ENCODE data around the gene CDK6.

DNA sequence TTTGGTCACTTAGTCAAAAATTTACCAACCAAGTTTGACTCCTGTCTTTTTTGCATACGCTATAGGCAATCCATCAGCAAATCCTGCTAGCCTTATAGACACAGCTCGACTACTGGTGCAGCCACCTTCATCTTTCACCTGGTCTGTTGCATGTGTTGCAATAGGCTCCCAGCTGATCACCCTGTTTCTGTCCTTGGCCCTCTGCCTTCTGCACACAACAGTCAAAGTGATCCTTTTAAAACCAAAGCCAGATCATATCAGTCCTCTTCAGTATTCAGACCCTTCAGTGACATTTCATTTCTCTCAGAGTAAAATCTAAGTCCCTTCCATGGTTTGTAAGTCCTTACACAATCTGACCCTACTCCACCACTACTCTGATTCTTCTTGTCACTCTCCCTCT is 10.9 kb upstream of the CDK6 start:
- TF ChIP-seq, protein P1, sequence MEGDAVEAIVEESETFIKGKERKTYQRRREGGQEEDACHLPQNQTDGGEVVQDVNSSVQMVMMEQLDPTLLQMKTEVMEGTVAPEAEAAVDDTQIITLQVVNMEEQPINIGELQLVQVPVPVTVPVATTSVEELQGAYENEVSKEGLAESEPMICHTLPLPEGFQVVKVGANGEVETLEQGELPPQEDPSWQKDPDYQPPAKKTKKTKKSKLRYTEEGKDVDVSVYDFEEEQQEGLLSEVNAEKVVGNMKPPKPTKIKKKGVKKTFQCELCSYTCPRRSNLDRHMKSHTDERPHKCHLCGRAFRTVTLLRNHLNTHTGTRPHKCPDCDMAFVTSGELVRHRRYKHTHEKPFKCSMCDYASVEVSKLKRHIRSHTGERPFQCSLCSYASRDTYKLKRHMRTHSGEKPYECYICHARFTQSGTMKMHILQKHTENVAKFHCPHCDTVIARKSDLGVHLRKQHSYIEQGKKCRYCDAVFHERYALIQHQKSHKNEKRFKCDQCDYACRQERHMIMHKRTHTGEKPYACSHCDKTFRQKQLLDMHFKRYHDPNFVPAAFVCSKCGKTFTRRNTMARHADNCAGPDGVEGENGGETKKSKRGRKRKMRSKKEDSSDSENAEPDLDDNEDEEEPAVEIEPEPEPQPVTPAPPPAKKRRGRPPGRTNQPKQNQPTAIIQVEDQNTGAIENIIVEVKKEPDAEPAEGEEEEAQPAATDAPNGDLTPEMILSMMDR (IDR thresholded peaks at IDR 0.05), result no peak
- TF ChIP-seq EZH2 (IDR thresholded peaks at IDR 0.05) (no peak), EZH2phosphoT487 (IDR thresholded peaks at IDR 0.05) (no peak)

Data from neural progenitor cell (in vitro differentiated cells).